ENCODE results near the gene NDUFB2. TPM values are rescaled to one million over a fixed set of nuclear protein-coding genes. Genes with fewer than 3 reads are reported as not detected.

NDUFB2 gene
- total RNA-seq, 2 experiments from 2014 or later = 73.7 to 84.4 TPM

DNA sequence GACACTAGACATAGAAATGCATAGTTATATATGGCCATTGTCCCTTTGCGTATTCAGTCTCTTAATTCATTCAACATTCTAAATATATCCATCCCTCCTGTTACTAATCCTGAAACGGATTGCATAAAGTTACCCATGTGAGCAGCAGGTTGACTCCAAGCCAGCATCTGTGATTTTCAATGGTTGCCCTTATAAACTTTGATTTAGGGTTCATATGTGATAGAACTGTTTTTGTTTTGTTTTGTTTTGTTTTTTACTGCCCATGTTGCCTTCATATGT, 42.5 kb upstream of the NDUFB2 start:
- ChIA-PET POLR2A (interaction anchor here (0.5 to 1.0 kb wide), 2 partner anchors 129 to 177 kb away, joined by 3 to 4 read pairs; no protein-coding TSS in a partner anchor), CTCF (interaction anchor here (0.6 to 2.0 kb wide), 6 partner anchors 12 to 357 kb away, joined by 3 to 7 read pairs (median 3); no protein-coding TSS in a partner anchor)
- Mint-ChIP-seq H3K4me1 (ENCODE audit: low read depth) (peaks cover 18% of the 10 kb centered on the region), H3K27ac (no peak overlapping the region), H3K4me3 (no peak overlapping the region), H3K36me3 (ENCODE audit: low read depth) (no peaks in the 10 kb centered on the region), H3K9me3 (no peaks in the 10 kb centered on the region), H3K27me3 (peaks cover 42% of the 10 kb centered on the region)
- TF ChIP-seq, protein P1, sequence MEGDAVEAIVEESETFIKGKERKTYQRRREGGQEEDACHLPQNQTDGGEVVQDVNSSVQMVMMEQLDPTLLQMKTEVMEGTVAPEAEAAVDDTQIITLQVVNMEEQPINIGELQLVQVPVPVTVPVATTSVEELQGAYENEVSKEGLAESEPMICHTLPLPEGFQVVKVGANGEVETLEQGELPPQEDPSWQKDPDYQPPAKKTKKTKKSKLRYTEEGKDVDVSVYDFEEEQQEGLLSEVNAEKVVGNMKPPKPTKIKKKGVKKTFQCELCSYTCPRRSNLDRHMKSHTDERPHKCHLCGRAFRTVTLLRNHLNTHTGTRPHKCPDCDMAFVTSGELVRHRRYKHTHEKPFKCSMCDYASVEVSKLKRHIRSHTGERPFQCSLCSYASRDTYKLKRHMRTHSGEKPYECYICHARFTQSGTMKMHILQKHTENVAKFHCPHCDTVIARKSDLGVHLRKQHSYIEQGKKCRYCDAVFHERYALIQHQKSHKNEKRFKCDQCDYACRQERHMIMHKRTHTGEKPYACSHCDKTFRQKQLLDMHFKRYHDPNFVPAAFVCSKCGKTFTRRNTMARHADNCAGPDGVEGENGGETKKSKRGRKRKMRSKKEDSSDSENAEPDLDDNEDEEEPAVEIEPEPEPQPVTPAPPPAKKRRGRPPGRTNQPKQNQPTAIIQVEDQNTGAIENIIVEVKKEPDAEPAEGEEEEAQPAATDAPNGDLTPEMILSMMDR (IDR thresholded peaks at IDR 0.05) = no peak
- no peak overlapping the region for H3K4me3 ChIP-seq (ENCODE audit: low read length)
- no peak for DNase-seq
- intact Hi-C loops (cut with DNase I, micrococcal nuclease) = loop anchor here in 1 of 2 experiments (10.0 kb wide), 1 partner anchor 361 kb away; the partner anchor contains the start of gene MRPS33
- H3K27ac ChIP-seq (ENCODE audit: low read depth in 1 of 2, low read length in 2 of 2) = no peak overlapping the region
- H3K36me3 ChIP-seq (ENCODE audit: insufficient read depth, low read length) = no peaks in the 10 kb centered on the region
- ATAC-seq (ENCODE audit: poor library complexity) = no peak
- no peaks in the 10 kb centered on the region for H3K9me3 ChIP-seq (ENCODE audit: control insufficient read depth in 1 of 2, insufficient read depth in 1 of 2, low read length in 2 of 2)
- H3K4me1 ChIP-seq (ENCODE audit: insufficient read depth, low read length) = peaks cover 20% of the 10 kb centered on the region
- no peaks in the 10 kb centered on the region for H3K27me3 ChIP-seq (ENCODE audit: control insufficient read depth in 1 of 2, insufficient read depth in 2 of 2, low read length in 2 of 2)

DNA sequence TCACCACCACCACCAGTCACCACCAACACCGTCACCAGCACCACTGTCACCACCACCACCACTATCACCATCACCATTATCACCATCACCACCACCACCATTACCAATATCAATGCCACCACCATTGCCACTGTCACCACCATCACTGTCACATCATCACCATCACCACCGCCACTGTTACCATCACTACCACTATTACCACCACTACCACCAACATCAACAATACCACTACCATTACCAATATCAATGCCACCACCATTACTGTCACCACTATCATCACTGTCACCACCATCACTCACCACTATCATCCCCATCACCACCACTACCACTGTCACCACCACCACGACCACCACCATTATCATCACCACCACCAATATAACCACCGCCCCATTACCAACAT, 41.8 kb upstream of the NDUFB2 start:
- Histone ChIP-seq H3K4me1 (ENCODE audit: insufficient read depth, low read length) (peaks cover 20% of the 10 kb centered on the region), H3K27ac (ENCODE audit: low read depth in 1 of 2, low read length in 2 of 2) (no peak overlapping the region), H3K36me3 (ENCODE audit: insufficient read depth, low read length) (no peaks in the 10 kb centered on the region), H3K4me3 (ENCODE audit: low read length) (no peak overlapping the region), H3K27me3 (ENCODE audit: control insufficient read depth in 1 of 2, insufficient read depth in 2 of 2, low read length in 2 of 2) (no peaks in the 10 kb centered on the region), H3K9me3 (ENCODE audit: control insufficient read depth in 1 of 2, insufficient read depth in 1 of 2, low read length in 2 of 2) (no peaks in the 10 kb centered on the region)
- Mint-ChIP-seq H3K9me3 (no peaks in the 10 kb centered on the region), H3K27ac (no peak overlapping the region), H3K4me1 (ENCODE audit: low read depth) (peaks cover 18% of the 10 kb centered on the region), H3K4me3 (no peak overlapping the region), H3K36me3 (ENCODE audit: low read depth) (no peaks in the 10 kb centered on the region), H3K27me3 (peaks cover 38% of the 10 kb centered on the region)
- TF ChIP-seq, protein P1 (IDR thresholded peaks at IDR 0.05) = no peak
- intact Hi-C loops (cut with DNase I, micrococcal nuclease) = loop anchor here in 1 of 2 experiments (10.0 kb wide), 1 partner anchor 360 kb away; the partner anchor contains the start of gene MRPS33
- ATAC-seq (ENCODE audit: poor library complexity) (no peak), DNase-seq (no peak)
- ChIA-PET CTCF (no interaction called here), POLR2A (no interaction called here)

- Mint-ChIP-seq H3K27ac (peak overlapping the region; percentile 76), H3K4me1 (ENCODE audit: low read depth) (peaks cover 18% of the 10 kb centered on the region), H3K9me3 (no peaks in the 10 kb centered on the region), H3K27me3 (peaks cover 37% of the 10 kb centered on the region), H3K4me3 (peak overlapping the region; percentile 82), H3K36me3 (ENCODE audit: low read depth) (no peaks in the 10 kb centered on the region)
- DNase-seq (peak in 1 of 14 experiments; percentile 14), ATAC-seq (ENCODE audit: poor library complexity) (no peak)
- Histone ChIP-seq H3K27ac (ENCODE audit: low read depth in 1 of 2, low read length in 2 of 2) (no peak overlapping the region), H3K4me3 (ENCODE audit: low read length) (no peak overlapping the region), H3K4me1 (ENCODE audit: insufficient read depth, low read length) (peaks cover 20% of the 10 kb centered on the region), H3K9me3 (ENCODE audit: control insufficient read depth in 1 of 2, insufficient read depth in 1 of 2, low read length in 2 of 2) (no peaks in the 10 kb centered on the region), H3K36me3 (ENCODE audit: insufficient read depth, low read length) (no peaks in the 10 kb centered on the region), H3K27me3 (ENCODE audit: control insufficient read depth in 1 of 2, insufficient read depth in 2 of 2, low read length in 2 of 2) (no peaks in the 10 kb centered on the region)
- intact Hi-C loops (cut with DNase I, micrococcal nuclease) = loop anchor here in 1 of 2 experiments (10.0 kb wide), 1 partner anchor 359 kb away; the partner anchor contains the start of gene MRPS33
- TF ChIP-seq, protein P1 (IDR thresholded peaks at IDR 0.05) = no peak
- CTCF ChIA-PET = no interaction called here
- POLR2A ChIA-PET = interaction anchor here (1.0 kb wide), 1 partner anchor 168 kb away, joined by 3 read pairs; no protein-coding TSS in a partner anchor
Measured at GRCh38 chr7:140655511-140656408, 40.7 kb upstream of the NDUFB2 start.
